Smooth muscle cell (in vitro differentiated cells): ENCODE measurements around the gene SMPDL3B. TPM values are rescaled to one million over a fixed set of nuclear protein-coding genes. Genes with fewer than 3 reads are reported as not detected.

ENCODE experiments used
- DNase-seq: peaks from one replicate; lab custom pipeline; 2025; ENCODE audit not compliant: unreplicated experiment; lab: John Stamatoyannopoulos, UW
- H2AFZ ChIP-seq: fragments of 200-600 bp; sonication (generic); 2 replicates; pipeline ENCODE4 v1.6.0; 2016; ENCODE audit warnings: antibody characterized with exemption, low read depth, mild to moderate bottlenecking
- H3F3A ChIP-seq: fragments of 200-600 bp; sonication (generic); 2 replicates; pipeline ENCODE4 v1.6.0; 2017; ENCODE audit warnings: antibody characterized with exemption, low read depth
- H3K27ac ChIP-seq: fragments of 200-600 bp; sonication (generic); 2 replicates; pipeline ENCODE4 v1.5.1; 2016; ENCODE audit warnings: low read depth, mild to moderate bottlenecking
- H3K27me3 ChIP-seq: fragments of 200-600 bp; sonication (generic); 2 replicates; pipeline ENCODE4 v1.6.1; 2016; ENCODE audit warnings: low read depth, mild to moderate bottlenecking
- H3K36me3 ChIP-seq: fragments of 200-600 bp; sonication (generic); 2 replicates; pipeline ENCODE4 v1.5.1; 2016; ENCODE audit warnings: low read depth
- H3K4me1 ChIP-seq: fragments of 200-600 bp; sonication (generic); 2 replicates; pipeline ENCODE4 v1.5.1; 2016; ENCODE audit warnings: low read depth
- H3K4me2 ChIP-seq: fragments of 200-600 bp; sonication (generic); 2 replicates; pipeline ENCODE4 v1.6.0; 2016; ENCODE audit warnings: mild to moderate bottlenecking
- H3K4me3 ChIP-seq: fragments of 200-600 bp; sonication (generic); 2 replicates; pipeline ENCODE4 v1.5.1; 2016; ENCODE audit warnings: mild to moderate bottlenecking
- H3K79me2 ChIP-seq: fragments of 200-600 bp; sonication (generic); 2 replicates; pipeline ENCODE4 v1.6.0; 2016; ENCODE audit warnings: low read depth, mild to moderate bottlenecking
- H3K9ac ChIP-seq: fragments of 200-600 bp; sonication (generic); 2 replicates; pipeline ENCODE4 v1.6.0; 2016; ENCODE audit warnings: low read depth
- H3K9me3 ChIP-seq: fragments of 200-600 bp; sonication (generic); replicated peaks from 2 replicates; pipeline ENCODE4 v1.5.1; 2016; ENCODE audit warnings: low read depth
- H4K20me1 ChIP-seq: fragments of 200-600 bp; sonication (generic); 2 replicates; pipeline ENCODE4 v1.6.0; 2016; ENCODE audit warnings: low read depth
- CTCF ChIP-seq: fragments of 200-600 bp; sonication (generic); IDR thresholded peaks from 2 replicates; pipeline ENCODE4 v1.5.1; 2017; ENCODE audit warnings: borderline replicate concordance, mild to moderate bottlenecking, antibody characterized with exemption; ENCODE audit not compliant: insufficient read depth, poor library complexity, severe bottlenecking
- WGBS: methylation state at CpG from one replicate; pipeline ENCODE4 v1.1.7; 2016; ENCODE audit warnings: low lambda C conversion rate; 5-methylcytosine and 5-hydroxymethylcytosine counted together
- polyA plus RNA-seq: library from polyadenylated mRNA; unstranded; fragments of >200 nt; fragmentation: Nextera tagmentation; extraction: Ambion mirVana; gene quantifications from 2 replicates; pipeline ENCODE4 v1.2.1, GENCODE V29; 2016
- total RNA-seq: library from RNA; depleted of rRNA; stranded (reverse); fragments of >200 nt; gene quantifications from 2 replicates; pipeline ENCODE4 v1.2.3, GENCODE V29; 2014

SMPDL3B gene
- total and polyA plus RNA-seq, 2 experiments from 2014 or later = 0.41 TPM; not detected in 1

GRCh38 chr1:27886353-27886679 is 48.5 kb upstream of the SMPDL3B start:
- H3K9me3 ChIP-seq = no peaks in the 10 kb centered on the region
- no peak for DNase-seq
- no peaks in the 10 kb centered on the region for H3K27me3 ChIP-seq
- H3F3A ChIP-seq = no peaks in the 10 kb centered on the region
- no peaks in the 10 kb centered on the region for H4K20me1 ChIP-seq
- H3K4me3 ChIP-seq = no peak overlapping the region
- no peak overlapping the region for H3K27ac ChIP-seq
- WGBS = 94% methylated on average over 2 of the region's 2 CpGs
- no peaks in the 10 kb centered on the region for H3K79me2 ChIP-seq
- no peak for TF ChIP-seq CTCF
- no peak overlapping the region for H3K4me2 ChIP-seq
- H2AFZ ChIP-seq = no peak overlapping the region
- no peaks in the 10 kb centered on the region for H3K36me3 ChIP-seq
- H3K4me1 ChIP-seq = no peaks in the 10 kb centered on the region
- H3K9ac ChIP-seq = no peak overlapping the region

- Histone ChIP-seq H3K9ac (no peak overlapping the region), H3K9me3 (no peaks in the 10 kb centered on the region), H3K79me2 (no peaks in the 10 kb centered on the region), H2AFZ (no peak overlapping the region), H3K27me3 (no peaks in the 10 kb centered on the region), H3K36me3 (no peaks in the 10 kb centered on the region), H3K27ac (no peak overlapping the region), H3K4me2 (no peak overlapping the region), H3K4me3 (no peak overlapping the region), H3K4me1 (no peaks in the 10 kb centered on the region), H3F3A (no peaks in the 10 kb centered on the region), H4K20me1 (no peaks in the 10 kb centered on the region)
- WGBS = 89% methylated on average over 3 of the region's 3 CpGs
- no peak for TF ChIP-seq CTCF
- no peak for DNase-seq
Observed at GRCh38 chr1:27886744-27887143, 48.1 kb upstream of the SMPDL3B start.

GRCh38 chr1:27887215-27888021 is 47.4 kb upstream of the SMPDL3B start:
- no peaks in the 10 kb centered on the region for H3K9me3 ChIP-seq
- WGBS = 90% methylated on average over 8 of the region's 8 CpGs
- no peak overlapping the region for H3K4me3 ChIP-seq
- TF ChIP-seq CTCF = no peak
- no peak overlapping the region for H3K27ac ChIP-seq
- no peaks in the 10 kb centered on the region for H3K4me1 ChIP-seq
- no peaks in the 10 kb centered on the region for H4K20me1 ChIP-seq
- no peaks in the 10 kb centered on the region for H3K27me3 ChIP-seq
- H3K79me2 ChIP-seq = no peaks in the 10 kb centered on the region
- H3F3A ChIP-seq = no peaks in the 10 kb centered on the region
- H3K4me2 ChIP-seq = no peak overlapping the region
- no peaks in the 10 kb centered on the region for H3K36me3 ChIP-seq
- no peak overlapping the region for H2AFZ ChIP-seq
- no peak for DNase-seq
- no peak overlapping the region for H3K9ac ChIP-seq

GRCh38 chr1:27889506-27889905 is 45.3 kb upstream of the SMPDL3B start:
- WGBS = 97% methylated on average over 3 of the region's 3 CpGs
- Histone ChIP-seq H2AFZ (no peak overlapping the region), H3K27ac (no peak overlapping the region), H4K20me1 (no peaks in the 10 kb centered on the region), H3F3A (no peaks in the 10 kb centered on the region), H3K9me3 (no peaks in the 10 kb centered on the region), H3K4me3 (no peak overlapping the region), H3K9ac (no peak overlapping the region), H3K27me3 (no peaks in the 10 kb centered on the region), H3K4me1 (no peaks in the 10 kb centered on the region), H3K36me3 (peaks cover 5% of the 10 kb centered on the region), H3K4me2 (no peak overlapping the region), H3K79me2 (no peaks in the 10 kb centered on the region)
- TF ChIP-seq CTCF = no peak
- DNase-seq = no peak
